AG04450 (cell line): Measurements from ENCODE around the gene USP53. TPM values are rescaled to one million over a fixed set of nuclear protein-coding genes. Genes with fewer than 3 reads are reported as not detected.

Experiments
- CTCF ChIA-PET: fragments of 300-600, 350-600 bp; formaldehyde crosslinking; extraction: SDS; loops from one replicate; lab custom pipeline; 2022; ENCODE audit warnings: antibody characterized with exemption, inconsistent platforms; lab: Charles Lee
- POLR2A ChIA-PET: fragments of 350-600 bp; formaldehyde crosslinking; extraction: SDS; loops from one replicate; lab custom pipeline; 2021; ENCODE audit warnings: antibody characterized with exemption, inconsistent platforms; lab: Yijun Ruan, JAX
- DNase-seq: peaks from one replicate; pipeline ENCODE4 v3.0.0-alpha.2; 2011; ENCODE audit warnings: low read depth, low spot score
- H3K27ac ChIP-seq: one replicate; pipeline ENCODE4 v1.5.1; 2012; ENCODE audit warnings: low read depth, low read length, control low read depth
- H3K27me3 ChIP-seq: one replicate; pipeline ENCODE4 v1.6.0; 2012; ENCODE audit warnings: low read length; ENCODE audit not compliant: control insufficient read depth, insufficient read depth
- H3K4me3 ChIP-seq: 2 replicates; pipeline ENCODE4 v1.5.1; 2011; ENCODE audit warnings: mild to moderate bottlenecking, low read depth, low read length, control low read depth
- H3K9me3 ChIP-seq: 2 replicates; pipeline ENCODE4 v1.5.1; 2012; ENCODE audit warnings: low read length; ENCODE audit not compliant: control insufficient read depth, insufficient read depth
- CTCF ChIP-seq: IDR thresholded peaks from 2 replicates; pipeline ENCODE4 v1.5.1; 2011; ENCODE audit warnings: low read depth, low read length, control low read depth, inconsistent platforms
- polyA plus RNA-seq: library from polyadenylated mRNA; depleted of rRNA; stranded (reverse); fragments of >200 nt; gene quantifications from 2 replicates; pipeline ENCODE4 v1.2.3, GENCODE V29; 2011

Gene USP53
- polyA plus RNA-seq, 1 experiment = 19.0 TPM

GRCh38 chr4:119299260-119299671, 86.8 kb downstream of the USP53 start:
- TF ChIP-seq CTCF = no peak
- ChIA-PET CTCF (interaction anchor here (1.1 to 3.0 kb wide), 5 partner anchors 13 to 318 kb away, joined by 3 to 14 read pairs (median 5); no protein-coding TSS in a partner anchor), POLR2A (interaction anchor here (0.7 to 1.5 kb wide), 3 partner anchors 87 to 258 kb away, joined by 3 to 8 read pairs (median 7); partner anchors contain the start of gene USP53)
- H3K27ac ChIP-seq = peak overlapping the region; percentile 95
- DNase-seq = no peak
- H3K27me3 ChIP-seq = no peaks in the 10 kb centered on the region
- H3K4me3 ChIP-seq = peak overlapping the region; percentile 93
- no peaks in the 10 kb centered on the region for H3K9me3 ChIP-seq

- TF ChIP-seq CTCF = no peak
- Histone ChIP-seq H3K27ac (peak overlapping the region; percentile 95), H3K9me3 (no peaks in the 10 kb centered on the region), H3K4me3 (peak overlapping the region; percentile 93), H3K27me3 (no peaks in the 10 kb centered on the region)
- POLR2A ChIA-PET = interaction anchor here (0.6 to 1.5 kb wide), 6 partner anchors 88 to 330 kb away, joined by 3 to 8 read pairs (median 4); partner anchors contain the start of gene USP53
- no peak for DNase-seq
- CTCF ChIA-PET = interaction anchor here (1.1 to 3.0 kb wide), 7 partner anchors 13 to 319 kb away, joined by 3 to 14 read pairs (median 5); no protein-coding TSS in a partner anchor
Observed at GRCh38 chr4:119299741-119300100, 87.2 kb downstream of the USP53 start.

GRCh38 chr4:119300101-119300978, 87.8 kb downstream of the USP53 start:
- POLR2A ChIA-PET = interaction anchor here (0.6 to 1.5 kb wide), 6 partner anchors 23 to 331 kb away, joined by 3 to 8 read pairs (median 4); partner anchors contain the start of gene USP53
- Histone ChIP-seq H3K9me3 (no peaks in the 10 kb centered on the region), H3K27ac (peak overlapping the region; percentile 95), H3K4me3 (peak overlapping the region; percentile 93), H3K27me3 (no peaks in the 10 kb centered on the region)
- peak; percentile 78 for DNase-seq
- CTCF ChIA-PET = interaction anchor here (1.1 to 3.0 kb wide), 6 partner anchors 14 to 319 kb away, joined by 3 to 14 read pairs (median 4); no protein-coding TSS in a partner anchor
- peak; percentile 22 for TF ChIP-seq CTCF

- no peaks in the 10 kb centered on the region for H3K27me3 ChIP-seq
- no peaks in the 10 kb centered on the region for H3K9me3 ChIP-seq
- POLR2A ChIA-PET = no interaction called here
- H3K4me3 ChIP-seq = no peak overlapping the region
- DNase-seq = no peak
- CTCF ChIA-PET = no interaction called here
- H3K27ac ChIP-seq = no peak overlapping the region
- no peak for TF ChIP-seq CTCF
Observed at GRCh38 chr4:119302073-119302832, 89.7 kb downstream of the USP53 start.
